Thyroid gland (tissue), 4 donors: ENCODE results near the gene KIF17.

Source experiments
- POLR2A ChIP-seq, 2 donors: fragments of 450-650 bp; IDR thresholded peaks; one replicate each; pipeline ENCODE4 v1.6.1; 2017; ENCODE audit warnings: antibody characterized with exemption in 2 of 2, mild to moderate bottlenecking in 2 of 2, moderate library complexity in 1 of 2
- TF ChIP-seq, protein P1 (sequence below), 6 experiments: fragments of 200-600 bp in 3 of 6; fragments of 450-650 bp in 3 of 6; sonication (generic) in 3 of 6; IDR thresholded peaks; one replicate each; pipeline ENCODE4 v1.5.1; 2016 to 2019; ENCODE audit warnings: antibody characterized with exemption in 6 of 6, mild to moderate bottlenecking in 2 of 6, inconsistent platforms in 1 of 6, moderate library complexity in 1 of 6

GRCh38 chr1:20616847-20617487 is 100.8 kb downstream of the KIF17 start:
- TF ChIP-seq, protein P1, sequence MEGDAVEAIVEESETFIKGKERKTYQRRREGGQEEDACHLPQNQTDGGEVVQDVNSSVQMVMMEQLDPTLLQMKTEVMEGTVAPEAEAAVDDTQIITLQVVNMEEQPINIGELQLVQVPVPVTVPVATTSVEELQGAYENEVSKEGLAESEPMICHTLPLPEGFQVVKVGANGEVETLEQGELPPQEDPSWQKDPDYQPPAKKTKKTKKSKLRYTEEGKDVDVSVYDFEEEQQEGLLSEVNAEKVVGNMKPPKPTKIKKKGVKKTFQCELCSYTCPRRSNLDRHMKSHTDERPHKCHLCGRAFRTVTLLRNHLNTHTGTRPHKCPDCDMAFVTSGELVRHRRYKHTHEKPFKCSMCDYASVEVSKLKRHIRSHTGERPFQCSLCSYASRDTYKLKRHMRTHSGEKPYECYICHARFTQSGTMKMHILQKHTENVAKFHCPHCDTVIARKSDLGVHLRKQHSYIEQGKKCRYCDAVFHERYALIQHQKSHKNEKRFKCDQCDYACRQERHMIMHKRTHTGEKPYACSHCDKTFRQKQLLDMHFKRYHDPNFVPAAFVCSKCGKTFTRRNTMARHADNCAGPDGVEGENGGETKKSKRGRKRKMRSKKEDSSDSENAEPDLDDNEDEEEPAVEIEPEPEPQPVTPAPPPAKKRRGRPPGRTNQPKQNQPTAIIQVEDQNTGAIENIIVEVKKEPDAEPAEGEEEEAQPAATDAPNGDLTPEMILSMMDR (IDR thresholded peaks at IDR 0.05), result no peak
- no peak for TF ChIP-seq POLR2A (IDR thresholded peaks at IDR 0.05)
